ENCODE data around the gene TSPAN9.
"Not testable (repeated sequence)": the region's sequence is repeated elsewhere in the genome, so short reads cannot be mapped to it uniquely, and the experiment has no call there.

The TSPAN9 gene

DNA sequence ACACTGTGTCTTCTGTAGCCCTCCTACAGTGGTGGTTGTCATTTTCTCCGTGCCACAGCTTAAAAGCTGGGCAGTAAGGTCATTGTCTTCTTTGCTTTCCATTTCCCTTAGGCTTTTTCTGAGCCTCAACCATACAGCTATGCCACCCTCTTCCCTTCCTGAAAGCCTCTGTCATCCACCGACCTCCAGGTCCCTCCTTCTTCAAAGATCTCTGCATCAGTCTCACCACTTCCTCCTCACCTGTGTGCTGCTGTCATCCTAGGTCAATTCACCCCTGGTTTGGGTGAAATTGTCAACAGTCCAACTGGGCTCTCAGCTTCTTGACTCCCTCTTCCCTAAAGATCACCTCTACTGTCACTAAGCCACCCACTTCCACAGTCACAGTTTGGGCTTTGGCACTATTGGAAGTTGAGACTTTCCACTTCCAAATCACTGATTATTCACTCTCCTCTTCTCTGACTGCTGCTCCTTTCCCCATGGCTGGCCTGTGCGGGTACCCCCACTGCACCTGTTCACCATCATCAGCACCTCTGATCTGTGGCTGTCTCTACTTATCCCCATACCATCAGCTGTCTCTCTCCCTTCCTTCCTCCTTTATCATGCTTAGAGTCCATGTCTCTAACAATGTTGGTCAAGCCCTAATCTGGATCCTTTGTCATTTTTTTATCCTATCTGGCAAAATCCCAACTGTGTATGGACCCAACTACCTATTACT is 15.5 kb upstream of the TSPAN9 start:
- Histone ChIP-seq H3K36me3 (ENCODE audit: insufficient read depth, low read length) (no peaks in the 10 kb centered on the region), H3K9ac (ENCODE audit: insufficient read length) (no peak overlapping the region), H3K27ac (no peak overlapping the region), H3K9me3 (ENCODE audit: low read depth, low read length) (no peaks in the 10 kb centered on the region), H3K4me3 (no peak overlapping the region)
- TF ChIP-seq EZH2 (IDR thresholded peaks at IDR 0.05): no peak
- no peak for DNase-seq (ENCODE audit: low read depth, low spot score)

DNA sequence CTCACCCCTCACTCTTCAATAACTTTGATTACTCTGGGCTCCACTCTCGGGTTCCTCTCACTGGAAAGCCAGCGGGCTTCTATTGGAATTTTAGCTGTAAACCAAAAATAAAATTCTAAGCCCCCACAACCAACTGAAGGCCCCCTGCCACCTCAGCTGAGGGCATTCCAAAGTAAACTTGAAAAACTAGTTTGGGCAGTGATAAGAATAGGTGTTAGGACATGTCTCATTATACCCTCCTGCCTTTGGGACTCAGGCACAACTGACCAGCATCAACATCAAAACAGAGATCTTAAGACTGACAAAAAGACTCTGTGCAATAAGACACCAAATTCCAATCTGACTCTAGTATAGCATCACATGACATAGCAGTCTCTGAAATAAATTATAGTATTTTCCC is 11.9 kb upstream of the TSPAN9 start:
- TF ChIP-seq POLR2AphosphoS5 (IDR thresholded peaks at IDR 0.05; ENCODE audit: borderline replicate concordance, low read depth, low read length) (no peak), FOXP2 (optimal IDR thresholded peaks at IDR 0.05; ENCODE audit: control extremely low read depth, extremely low read length, insufficient read depth) (no peak), EZH2 (IDR thresholded peaks at IDR 0.05) (no peak)
- Histone ChIP-seq H3K4me3 (no peak overlapping the region), H3K27ac (no peak overlapping the region), H3K9ac (ENCODE audit: insufficient read length) (no peak overlapping the region), H3K36me3 (ENCODE audit: insufficient read depth, low read length) (no peaks in the 10 kb centered on the region), H3K9me3 (ENCODE audit: low read depth, low read length) (no peaks in the 10 kb centered on the region)
- no peak for DNase-seq (ENCODE audit: low read depth, low spot score)

DNA sequence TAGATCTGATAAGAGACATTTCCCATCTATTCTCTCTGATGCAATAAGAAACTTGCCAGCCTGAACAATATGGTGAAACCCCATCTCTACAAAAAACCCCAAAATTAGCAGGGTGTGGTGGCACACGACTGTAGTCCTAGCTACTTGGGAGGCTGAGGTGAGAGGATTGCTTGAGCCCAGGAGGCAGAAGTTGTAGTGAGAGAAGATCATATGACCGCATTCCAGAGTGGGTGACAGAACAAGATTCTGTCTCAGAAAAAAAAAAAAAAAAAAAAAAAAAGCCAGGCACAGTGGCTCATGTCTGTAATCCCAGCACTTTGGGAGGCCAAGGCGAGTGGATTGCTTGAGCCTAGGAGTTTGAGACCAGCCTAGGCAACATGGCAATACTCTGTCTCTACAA is 11.3 kb upstream of the TSPAN9 start:
- DNase-seq (ENCODE audit: low read depth, low spot score); H3K36me3 ChIP-seq (ENCODE audit: insufficient read depth, low read length); H3K4me3 ChIP-seq; H3K9ac ChIP-seq (ENCODE audit: insufficient read length); H3K9me3 ChIP-seq (ENCODE audit: low read depth, low read length); H3K27ac ChIP-seq: not testable (repeated sequence)

DNA sequence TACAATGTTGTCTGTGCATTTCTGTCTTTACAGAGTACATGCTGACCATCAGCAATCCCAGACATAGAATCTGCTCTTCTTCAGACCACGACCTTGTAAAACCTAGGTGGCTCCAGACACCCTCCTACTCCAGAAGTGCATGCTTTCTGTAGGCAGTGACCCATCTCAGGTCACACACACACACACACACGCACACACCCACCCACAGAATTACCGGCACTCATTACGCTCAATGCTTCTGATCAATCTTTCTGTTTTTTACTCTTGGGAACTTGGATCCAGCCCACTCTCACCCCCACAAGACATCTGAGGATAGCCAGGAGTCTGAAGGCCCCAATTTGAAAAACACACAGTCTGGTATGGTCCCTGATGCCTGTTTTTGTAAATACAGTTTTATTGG is 7.5 kb upstream of the TSPAN9 start:
- H3K36me3 ChIP-seq (ENCODE audit: insufficient read depth, low read length): no peaks in the 10 kb centered on the region
- H3K9ac ChIP-seq (ENCODE audit: insufficient read length): no peak overlapping the region
- DNase-seq (ENCODE audit: low read depth, low spot score): no peak
- TF ChIP-seq POLR2AphosphoS5 (IDR thresholded peaks at IDR 0.05; ENCODE audit: borderline replicate concordance, low read depth, low read length): no peak
- no peak overlapping the region for H3K27ac ChIP-seq
- H3K9me3 ChIP-seq (ENCODE audit: low read depth, low read length): no peaks in the 10 kb centered on the region
- H3K4me3 ChIP-seq: no peak overlapping the region

- Histone ChIP-seq H3K9me3 (ENCODE audit: low read depth, low read length) (no peaks in the 10 kb centered on the region), H3K4me3 (no peak overlapping the region), H3K36me3 (ENCODE audit: insufficient read depth, low read length) (no peaks in the 10 kb centered on the region), H3K27ac (no peak overlapping the region), H3K9ac (ENCODE audit: insufficient read length) (no peak overlapping the region)
- TF ChIP-seq FOXP2 (optimal IDR thresholded peaks at IDR 0.05; ENCODE audit: control extremely low read depth, extremely low read length, insufficient read depth) (no peak), POLR2AphosphoS5 (IDR thresholded peaks at IDR 0.05; ENCODE audit: borderline replicate concordance, low read depth, low read length) (no peak), EZH2 (IDR thresholded peaks at IDR 0.05) (no peak)
- no peak for DNase-seq (ENCODE audit: low read depth, low spot score)
These were observed 6.1 kb upstream of the TSPAN9 start for GRCh38 chr12:3071107-3071506.

DNA sequence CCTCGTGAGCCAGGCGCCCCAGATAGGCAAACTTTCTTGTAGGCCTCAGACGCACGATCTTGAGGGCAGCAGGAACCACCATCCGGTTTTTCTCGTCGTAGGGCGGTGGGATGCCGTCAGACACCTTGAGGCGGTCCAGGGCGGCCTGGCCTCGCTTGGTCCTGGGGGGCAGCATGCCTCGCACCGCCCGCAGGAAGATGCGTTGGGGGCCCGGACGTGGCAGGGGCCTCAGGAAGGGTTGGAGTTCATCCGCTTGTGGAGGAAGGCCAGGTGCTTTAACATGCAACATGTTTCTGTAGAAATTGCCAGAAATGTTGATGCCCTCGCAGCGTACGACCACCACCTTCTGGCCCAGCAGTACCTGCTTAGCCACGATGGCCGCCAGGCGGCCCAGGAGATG is 5.5 kb upstream of the TSPAN9 start:
- no peak for DNase-seq (ENCODE audit: low read depth, low spot score)
- TF ChIP-seq POLR2AphosphoS5 (IDR thresholded peaks at IDR 0.05; ENCODE audit: borderline replicate concordance, low read depth, low read length): no peak
- no peak for TF ChIP-seq EZH2 (IDR thresholded peaks at IDR 0.05)
- TF ChIP-seq FOXP2 (optimal IDR thresholded peaks at IDR 0.05; ENCODE audit: control extremely low read depth, extremely low read length, insufficient read depth): no peak
- Histone ChIP-seq H3K9me3 (ENCODE audit: low read depth, low read length) (no peaks in the 10 kb centered on the region), H3K4me3 (no peak overlapping the region), H3K36me3 (ENCODE audit: insufficient read depth, low read length) (no peaks in the 10 kb centered on the region), H3K9ac (ENCODE audit: insufficient read length) (no peak overlapping the region), H3K27ac (no peak overlapping the region)

GRCh38 chr12:3073438-3074250 is 3.5 kb upstream of the TSPAN9 start:
- DNase-seq (ENCODE audit: low read depth, low spot score): peak; percentile 66
- no peak for TF ChIP-seq FOXP2 (optimal IDR thresholded peaks at IDR 0.05; ENCODE audit: control extremely low read depth, extremely low read length, insufficient read depth)
- no peak for TF ChIP-seq POLR2AphosphoS5 (IDR thresholded peaks at IDR 0.05; ENCODE audit: borderline replicate concordance, low read depth, low read length)
- no peak for TF ChIP-seq EZH2 (IDR thresholded peaks at IDR 0.05)
- Histone ChIP-seq H3K27ac (no peak overlapping the region), H3K9me3 (ENCODE audit: low read depth, low read length) (no peaks in the 10 kb centered on the region), H3K9ac (ENCODE audit: insufficient read length) (no peak overlapping the region), H3K4me3 (no peak overlapping the region), H3K36me3 (ENCODE audit: insufficient read depth, low read length) (no peaks in the 10 kb centered on the region)

DNA sequence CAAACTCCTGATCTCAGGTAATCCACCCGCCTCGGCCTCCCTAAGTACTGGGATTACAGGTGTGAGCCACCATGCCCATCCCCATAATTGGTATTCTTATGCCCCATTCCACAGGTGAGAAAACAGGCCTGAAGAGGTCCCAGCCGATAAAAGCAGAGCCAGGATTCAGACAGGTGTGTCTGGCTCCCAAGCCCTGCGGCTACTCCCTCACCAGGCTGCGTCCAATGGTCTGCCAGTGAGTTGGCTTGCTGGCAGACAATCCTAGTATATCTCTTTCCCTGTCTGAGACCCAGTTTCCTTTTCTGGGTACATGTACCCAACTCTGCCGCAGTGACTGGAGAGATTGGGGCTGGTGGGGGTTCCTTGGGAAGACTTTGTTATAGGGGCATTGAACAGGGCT is 1.9 kb upstream of the TSPAN9 start:
- H3K9ac ChIP-seq (ENCODE audit: insufficient read length): no peak overlapping the region
- TF ChIP-seq EZH2 (IDR thresholded peaks at IDR 0.05): no peak
- TF ChIP-seq FOXP2 (optimal IDR thresholded peaks at IDR 0.05; ENCODE audit: control extremely low read depth, extremely low read length, insufficient read depth): no peak
- no peak for TF ChIP-seq POLR2AphosphoS5 (IDR thresholded peaks at IDR 0.05; ENCODE audit: borderline replicate concordance, low read depth, low read length)
- H3K9me3 ChIP-seq (ENCODE audit: low read depth, low read length): no peaks in the 10 kb centered on the region
- H3K4me3 ChIP-seq: no peak overlapping the region
- H3K27ac ChIP-seq: no peak overlapping the region
- no peaks in the 10 kb centered on the region for H3K36me3 ChIP-seq (ENCODE audit: insufficient read depth, low read length)
- DNase-seq (ENCODE audit: low read depth, low spot score): no peak

- DNase-seq (ENCODE audit: low read depth, low spot score): no peak
- Histone ChIP-seq H3K9ac (ENCODE audit: insufficient read length) (peak overlapping the region; percentile 65), H3K27ac (no peak overlapping the region), H3K9me3 (ENCODE audit: low read depth, low read length) (no peaks in the 10 kb centered on the region), H3K4me3 (peak overlapping the region; percentile 90), H3K36me3 (ENCODE audit: insufficient read depth, low read length) (no peaks in the 10 kb centered on the region; the same call in 1 of the 2 replicates)
- TF ChIP-seq EZH2 (IDR thresholded peaks at IDR 0.05) (no peak), FOXP2 (optimal IDR thresholded peaks at IDR 0.05; ENCODE audit: control extremely low read depth, extremely low read length, insufficient read depth) (no peak), POLR2AphosphoS5 (IDR thresholded peaks at IDR 0.05; ENCODE audit: borderline replicate concordance, low read depth, low read length) (no peak)
These were observed 448 bp downstream of the TSPAN9 start for GRCh38 chr12:3077572-3078081.

All from SK-N-MC (cell line).